Measurements from ENCODE around the gene S100B.

DNA sequence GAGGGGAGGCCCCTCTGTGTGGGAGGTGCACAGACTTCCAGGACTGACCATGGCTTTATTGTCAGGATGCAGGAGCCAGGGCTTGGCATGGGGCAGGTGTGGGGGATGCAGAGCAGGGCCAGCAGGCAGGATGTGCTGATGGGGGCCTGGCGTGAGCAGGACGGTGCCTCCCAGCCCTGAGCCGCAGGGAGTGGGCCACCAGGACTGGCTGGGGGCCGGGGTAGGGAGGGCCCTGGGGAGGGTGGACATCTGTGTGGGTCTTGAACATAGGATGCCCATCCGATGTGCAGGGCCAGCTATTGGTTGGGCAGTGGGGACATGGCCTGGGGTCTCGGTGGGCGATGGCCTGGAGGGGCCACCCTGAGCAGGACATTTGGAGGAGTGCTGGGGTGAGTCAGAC, 46.2 kb upstream of the S100B start:
- no peak for TF ChIP-seq POLR2A (IDR thresholded peaks at IDR 0.05)
- TF ChIP-seq, protein P1, sequence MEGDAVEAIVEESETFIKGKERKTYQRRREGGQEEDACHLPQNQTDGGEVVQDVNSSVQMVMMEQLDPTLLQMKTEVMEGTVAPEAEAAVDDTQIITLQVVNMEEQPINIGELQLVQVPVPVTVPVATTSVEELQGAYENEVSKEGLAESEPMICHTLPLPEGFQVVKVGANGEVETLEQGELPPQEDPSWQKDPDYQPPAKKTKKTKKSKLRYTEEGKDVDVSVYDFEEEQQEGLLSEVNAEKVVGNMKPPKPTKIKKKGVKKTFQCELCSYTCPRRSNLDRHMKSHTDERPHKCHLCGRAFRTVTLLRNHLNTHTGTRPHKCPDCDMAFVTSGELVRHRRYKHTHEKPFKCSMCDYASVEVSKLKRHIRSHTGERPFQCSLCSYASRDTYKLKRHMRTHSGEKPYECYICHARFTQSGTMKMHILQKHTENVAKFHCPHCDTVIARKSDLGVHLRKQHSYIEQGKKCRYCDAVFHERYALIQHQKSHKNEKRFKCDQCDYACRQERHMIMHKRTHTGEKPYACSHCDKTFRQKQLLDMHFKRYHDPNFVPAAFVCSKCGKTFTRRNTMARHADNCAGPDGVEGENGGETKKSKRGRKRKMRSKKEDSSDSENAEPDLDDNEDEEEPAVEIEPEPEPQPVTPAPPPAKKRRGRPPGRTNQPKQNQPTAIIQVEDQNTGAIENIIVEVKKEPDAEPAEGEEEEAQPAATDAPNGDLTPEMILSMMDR (IDR thresholded peaks at IDR 0.05) = no peak

All from stomach (tissue), 4 donors.